Psoas muscle (tissue), 8 donors: Measurements from ENCODE around the gene MPND. TPM values are rescaled to one million over a fixed set of nuclear protein-coding genes. Genes with fewer than 3 reads are reported as not detected.
"Not testable (repeated sequence)": the region's sequence is repeated elsewhere in the genome, so short reads cannot be mapped to it uniquely, and the experiment has no call there.

ENCODE experiments used
- ATAC-seq, 4 donors: fragments of 200-7000 bp; cut with Tn5 transposase; one replicate each; pipeline ENCODE4 v1.9.1; 2020; ENCODE audit warnings: moderate library complexity in 3 of 4, mild to moderate bottlenecking in 2 of 4
- DNase-seq, 2 donors: peaks; one replicate each; pipeline ENCODE4 v3.0.0-alpha.2; 2020
- H3K27ac ChIP-seq: fragments of 200-600 bp; one replicate; pipeline ENCODE4 v1.8.0; 2022
- H3K27me3 ChIP-seq, 3 donors: fragments of 200-600 bp in 1 of 3; one replicate each; pipeline versions ENCODE4 v1.6.1 to v1.8.0; 2013 to 2022; ENCODE audit warnings: low read length in 2 of 3, mild to moderate bottlenecking in 2 of 3, moderate library complexity in 1 of 3; ENCODE audit not compliant: insufficient read depth in 3 of 3
- H3K36me3 ChIP-seq, 2 donors: fragments of 200-600 bp in 1 of 2; one replicate each; pipeline versions ENCODE4 v1.6.1 to v1.8.0; 2013 to 2022; ENCODE audit warnings: low read depth in 1 of 2, mild to moderate bottlenecking in 1 of 2, moderate library complexity in 1 of 2; ENCODE audit not compliant: insufficient read depth in 1 of 2
- H3K4me1 ChIP-seq: fragments of 200-600 bp; one replicate; pipeline ENCODE4 v1.8.0; 2022
- H3K4me3 ChIP-seq: fragments of 200-600 bp; one replicate; pipeline ENCODE4 v1.8.0; 2022; ENCODE audit warnings: mild to moderate bottlenecking
- H3K9me3 ChIP-seq: fragments of 200-600 bp; one replicate; pipeline ENCODE4 v1.8.0; 2022
- CTCF ChIP-seq: fragments of 200-600 bp; IDR thresholded peaks from one replicate; pipeline ENCODE4 v1.8.0; 2022; ENCODE audit warnings: antibody characterized with exemption
- WGBS, 3 donors: extraction: QIAGEN DNeasy Blood & Tissue Kit; methylation state at CpG; one replicate each; pipeline versions ENCODE4 v1.1.6 to v1.1.7; 2013; 5-methylcytosine and 5-hydroxymethylcytosine counted together
- intact Hi-C, 2 donors: fragments of 100-400 bp; cut with DNase I; formaldehyde crosslinking; loops; one replicate each; pipeline versions ENCODE4 v1.11.0 to v1.14.2; 2022
- polyA plus RNA-seq, 3 donors: library from polyadenylated mRNA; stranded (reverse); fragments of 200-250 nt; gene quantifications; one replicate each; pipeline ENCODE4 v1.2.3, GENCODE V29; 2013
- total RNA-seq, 4 donors: library from RNA; stranded (reverse); fragmentation: NEBNext Ultra II Directional in 2 of 4; extraction: Animal tissue kit (Norgen Biotek cat#: 25700) in 2 of 4; gene quantifications; one replicate each; pipeline versions ENCODE4 v1.2.1 to v1.2.4, GENCODE V29; 2021 to 2023
- donor health status: healthy with polysubstance abuse.
- donor health status: DM: no; HTN: no; CAD: no; lungs with moderate emphysema.
- donor health status: Bipolar disorder and iron deficiency.
- donor health status: healthy.
- donor health status: DM: yes; HTN: yes; CAD: no.
- donor health status: DM: no; HTN: no; CAD: no.
- donor health status: DM: no; HTN: no; CAD: no.
- donor health status: DM: yes; HTN: yes; CAD: no.

The MPND gene
- total and polyA plus RNA-seq, 7 donors = 7.4 to 16.4 (median 10.3) TPM

GRCh38 chr19:4345342-4346019 is 2.1 kb downstream of the MPND start:
- 43 to 63% (median 45%) methylated on average over 15 of the region's 15 CpGs for WGBS, 3 donors
- Histone ChIP-seq H3K27me3 (no peaks in the 10 kb centered on the region), H3K4me3 (no peak overlapping the region), H3K4me1 (peaks cover 9% of the 10 kb centered on the region), H3K9me3 (no peaks in the 10 kb centered on the region), H3K27ac (no peak overlapping the region), H3K36me3 (peaks cover 0 to 17% of the 10 kb centered on the region in 2 donors)
- intact Hi-C loops = no loop called here
- TF ChIP-seq CTCF = no peak
- ATAC-seq (no peak), DNase-seq (no peak)

GRCh38 chr19:4346020-4346383 is 2.6 kb downstream of the MPND start:
- DNase-seq (no peak), ATAC-seq (no peak)
- Histone ChIP-seq H3K36me3 (peaks cover 0 to 17% of the 10 kb centered on the region in 2 donors), H3K9me3 (no peaks in the 10 kb centered on the region), H3K4me3 (no peak overlapping the region), H3K27me3 (no peaks in the 10 kb centered on the region), H3K27ac (no peak overlapping the region), H3K4me1 (peaks cover 9% of the 10 kb centered on the region)
- no peak for TF ChIP-seq CTCF
- 86 to 94% (median 92%) methylated on average over 6 of the region's 6 CpGs for WGBS, 3 donors
- intact Hi-C loops = no loop called here

- ATAC-seq = no peak
- Histone ChIP-seq H3K4me3 (no peak overlapping the region), H3K36me3 (peaks cover 0 to 17% of the 10 kb centered on the region in 2 donors), H3K27ac (no peak overlapping the region), H3K27me3 (no peaks in the 10 kb centered on the region), H3K9me3 (no peaks in the 10 kb centered on the region), H3K4me1 (peaks cover 5% of the 10 kb centered on the region)
- WGBS, 3 donors = 77 to 84% (median 84%) methylated on average over 6 of the region's 6 CpGs
- intact Hi-C loops = no loop called here
- no peak for TF ChIP-seq CTCF
- no peak for DNase-seq
Measured at GRCh38 chr19:4347521-4347920, 4.2 kb downstream of the MPND start.

- intact Hi-C loops, ATAC-seq, H3K4me1 ChIP-seq, H3K4me3 ChIP-seq, H3K27me3 ChIP-seq, DNase-seq, H3K27ac ChIP-seq, H3K9me3 ChIP-seq: not testable (repeated sequence)
- H3K36me3 ChIP-seq = peaks cover 0 to 17% of the 10 kb centered on the region in 2 donors
- 92 to 96% (median 94%) methylated on average over 16 of the region's 16 CpGs for WGBS, 3 donors
Measured at GRCh38 chr19:4349225-4349624, 5.9 kb downstream of the MPND start.

- 85 to 97% (median 90%) methylated on average over 8 of the region's 8 CpGs for WGBS, 3 donors
- Histone ChIP-seq H3K4me1 (no peaks in the 10 kb centered on the region), H3K36me3 (peaks cover 0 to 17% of the 10 kb centered on the region in 2 donors), H3K4me3 (no peak overlapping the region), H3K27me3 (no peaks in the 10 kb centered on the region), H3K27ac (no peak overlapping the region), H3K9me3 (no peaks in the 10 kb centered on the region)
- ATAC-seq = no peak
- DNase-seq = no peak
- no peak for TF ChIP-seq CTCF
- intact Hi-C loops = loop anchor here in 1 of 2 donors (2.0 kb wide), 1 partner anchor 81 kb away; no protein-coding TSS in a partner anchor
Measured at GRCh38 chr19:4350111-4350510, 6.7 kb downstream of the MPND start.
